IMR-90 (cell line): Measurements from ENCODE around the gene PTGES. TPM values are rescaled to one million over a fixed set of nuclear protein-coding genes. Genes with fewer than 3 reads are reported as not detected.

Source experiments
- ATAC-seq: fragments of 200-7000 bp; cut with Tn5 transposase; 2 replicates; pipeline ENCODE4 v1.9.1; 2020; ENCODE audit warnings: low read depth, mild to moderate bottlenecking, moderate library complexity
- BruUV-seq: library from RNA; stranded (reverse); fragments of 400-500 nt; replicated peaks from 2 replicates; lab custom pipeline; 2021; lab: Mats Ljungman, UMichigan
- CTCF ChIA-PET: fragments of 300-600 bp; formaldehyde crosslinking; extraction: SDS; loops from one replicate; lab custom pipeline; 2021; ENCODE audit warnings: antibody characterized with exemption; lab: Yijun Ruan, JAX
- POLR2A ChIA-PET: fragments of 300-600 bp; sonication (Branson Sonifier 250); formaldehyde crosslinking; loops from one replicate; lab custom pipeline; 2022; ENCODE audit warnings: antibody characterized with exemption; ENCODE audit not compliant: unreplicated experiment; lab: Charles Lee
- DNase-seq: peaks from one replicate; pipeline ENCODE4 v3.0.0; 2013
- H2AFZ ChIP-seq: replicated peaks from 2 replicates; pipeline ENCODE3; 2013; ENCODE audit warnings: low read length, mild to moderate bottlenecking; ENCODE audit not compliant: poor library complexity
- H2AK5ac ChIP-seq: 2 replicates; pipeline ENCODE4 v1.6.1; 2013; ENCODE audit warnings: low read depth, low read length, inconsistent platforms
- H2AK9ac ChIP-seq: replicated peaks from 2 replicates; pipeline ENCODE3; 2013; ENCODE audit warnings: mild to moderate bottlenecking, low read depth, low read length, moderate library complexity; ENCODE audit not compliant: poor library complexity
- H2BK120ac ChIP-seq: 2 replicates; pipeline ENCODE4 v1.6.1; 2013; ENCODE audit warnings: low read depth, low read length, inconsistent platforms
- H2BK15ac ChIP-seq: 3 replicates; pipeline ENCODE4 v1.6.1; 2013; ENCODE audit warnings: low read depth, low read length, inconsistent platforms
- H2BK20ac ChIP-seq: 2 replicates; pipeline ENCODE4 v1.6.1; 2013; ENCODE audit warnings: low read depth, mild to moderate bottlenecking, inconsistent platforms, low read length, moderate library complexity
- H2BK5ac ChIP-seq: 2 replicates; pipeline ENCODE4 v1.6.1; 2013; ENCODE audit warnings: mild to moderate bottlenecking, low read depth, low read length, inconsistent platforms; ENCODE audit not compliant: poor library complexity, severe bottlenecking
- H3K14ac ChIP-seq: replicated peaks from 2 replicates; pipeline ENCODE4 v1.6.1; 2013; ENCODE audit warnings: low read depth, low read length, inconsistent platforms
- H3K18ac ChIP-seq: 2 replicates; pipeline ENCODE4 v1.6.1; 2013; ENCODE audit warnings: low read depth, low read length, control low read depth
- H3K23ac ChIP-seq: 2 replicates; pipeline ENCODE4 v1.6.1; 2013; ENCODE audit warnings: low read depth, low read length, inconsistent platforms
- H3K27ac ChIP-seq: 2 replicates; pipeline ENCODE4 v1.5.1; 2013; ENCODE audit warnings: mild to moderate bottlenecking, control low read depth, low read length; ENCODE audit not compliant: insufficient read depth
- H3K27me3 ChIP-seq: 2 replicates; pipeline ENCODE4 v1.6.1; 2013; ENCODE audit warnings: low read length; ENCODE audit not compliant: control insufficient read depth, insufficient read depth
- H3K36me3 ChIP-seq: 2 replicates; pipeline ENCODE4 v1.6.1; 2013; ENCODE audit warnings: low read length, mixed read lengths; ENCODE audit not compliant: control insufficient read depth, insufficient read depth
- H3K4ac ChIP-seq: 2 replicates; pipeline ENCODE4 v1.6.1; 2013; ENCODE audit warnings: low read depth, low read length, inconsistent platforms
- H3K4me1 ChIP-seq: 2 replicates; pipeline ENCODE4 v1.6.1; 2013; ENCODE audit warnings: low read length, mixed read lengths; ENCODE audit not compliant: control insufficient read depth, insufficient read depth
- H3K4me2 ChIP-seq: 2 replicates; pipeline ENCODE4 v1.6.1; 2013; ENCODE audit warnings: low read depth, mild to moderate bottlenecking, control low read depth, low read length, moderate library complexity
- H3K4me3 ChIP-seq: 2 replicates; pipeline ENCODE4 v1.5.1; 2013; ENCODE audit warnings: low read depth, mild to moderate bottlenecking, control low read depth, low read length, moderate library complexity; ENCODE audit not compliant: insufficient read depth
- H3K56ac ChIP-seq: 2 replicates; pipeline ENCODE4 v1.6.1; 2013; ENCODE audit warnings: low read length, inconsistent platforms; ENCODE audit not compliant: insufficient read depth; ENCODE audit errors: extremely low read depth
- H3K79me1 ChIP-seq, 2 experiments: 2 replicates each; pipeline ENCODE4 v1.6.1; 2013; ENCODE audit warnings: low read length in 2 of 2, inconsistent platforms in 1 of 2, low read depth in 1 of 2
- H3K9ac ChIP-seq: 2 replicates; pipeline ENCODE4 v1.6.1; 2013; ENCODE audit warnings: low read depth, low read length, control low read depth
- H3K9me1 ChIP-seq: 2 replicates; pipeline ENCODE4 v1.6.1; 2013; ENCODE audit warnings: low read length, inconsistent platforms; ENCODE audit not compliant: insufficient read depth
- H3K9me3 ChIP-seq: 2 replicates; pipeline ENCODE4 v1.6.1; 2013; ENCODE audit warnings: low read length; ENCODE audit not compliant: control insufficient read depth, insufficient read depth
- H4K20me1 ChIP-seq: 2 replicates; pipeline ENCODE4 v1.6.1; 2013; ENCODE audit warnings: low read length, inconsistent platforms; ENCODE audit not compliant: insufficient read depth
- H4K5ac ChIP-seq: 2 replicates; pipeline ENCODE4 v1.6.1; 2013; ENCODE audit warnings: mild to moderate bottlenecking, low read depth, low read length, control low read depth
- H4K8ac ChIP-seq, 2 experiments: 2 replicates each; pipeline ENCODE4 v1.6.1; 2013; ENCODE audit warnings: low read depth in 2 of 2, low read length in 2 of 2, control low read depth in 1 of 2, inconsistent platforms in 1 of 2
- H4K91ac ChIP-seq: 2 replicates; pipeline ENCODE4 v1.6.1; 2013; ENCODE audit warnings: low read depth, low read length, inconsistent platforms; ENCODE audit not compliant: insufficient read depth
- BHLHE40 ChIP-seq: fragments of 150-350 bp; IDR thresholded peaks from 2 replicates; pipeline ENCODE4 v1.6.1; 2016; ENCODE audit warnings: mild to moderate bottlenecking, low read depth, low read length
- CEBPB ChIP-seq: IDR thresholded peaks from 2 replicates; pipeline ENCODE4 v1.6.1; 2012; ENCODE audit warnings: low read depth, low read length, improper control_type of control experiment
- CHD1 ChIP-seq: IDR thresholded peaks from 2 replicates; pipeline ENCODE4 v1.6.1; 2012; ENCODE audit warnings: low read depth, low read length, improper control_type of control experiment
- CTCF ChIP-seq: conservative IDR thresholded peaks from 2 replicates; pipeline ENCODE4 v1.5.1; 2012; ENCODE audit warnings: mild to moderate bottlenecking, low read depth, low read length, improper control_type of control experiment
- ELK1 ChIP-seq: fragments of 150-350 bp; IDR thresholded peaks from 2 replicates; pipeline ENCODE4 v1.6.1; 2016; ENCODE audit warnings: low read depth, mild to moderate bottlenecking, low read length, moderate library complexity, borderline replicate concordance
- FOS ChIP-seq: fragments of 150-350 bp; IDR thresholded peaks from 2 replicates; pipeline ENCODE4 v1.6.1; 2016; ENCODE audit warnings: low read depth, low read length
- MAFK ChIP-seq: IDR thresholded peaks from 2 replicates; pipeline ENCODE4 v1.6.1; 2012; ENCODE audit warnings: low read depth, low read length, improper control_type of control experiment
- MAZ ChIP-seq: IDR thresholded peaks from 2 replicates; pipeline ENCODE4 v1.6.1; 2012; ENCODE audit warnings: low read depth, mild to moderate bottlenecking, low read length, improper control_type of control experiment, moderate library complexity, borderline replicate concordance
- MXI1 ChIP-seq: IDR thresholded peaks from 2 replicates; pipeline ENCODE4 v1.6.1; 2012; ENCODE audit warnings: low read depth, mild to moderate bottlenecking, low read length, moderate library complexity, borderline replicate concordance
- NFE2L2 ChIP-seq: fragments of 150-350 bp; IDR thresholded peaks from 2 replicates; pipeline ENCODE4 v1.6.1; 2016; ENCODE audit warnings: low read depth, mild to moderate bottlenecking, low read length
- POLR2A ChIP-seq: IDR thresholded peaks from 2 replicates; pipeline ENCODE4 v1.6.1; 2012; ENCODE audit warnings: mild to moderate bottlenecking, low read depth, low read length
- RAD21 ChIP-seq: IDR thresholded peaks from 2 replicates; pipeline ENCODE4 v1.6.1; 2012; ENCODE audit warnings: low read length, improper control_type of control experiment
- RCOR1 ChIP-seq: IDR thresholded peaks from 2 replicates; pipeline ENCODE4 v1.6.1; 2012; ENCODE audit warnings: mild to moderate bottlenecking, low read length, improper control_type of control experiment; ENCODE audit not compliant: insufficient replicate concordance
- RFX5 ChIP-seq: IDR thresholded peaks from 2 replicates; pipeline ENCODE4 v1.8.0; 2012; ENCODE audit warnings: low read depth, mild to moderate bottlenecking, low read length, moderate library complexity
- SMC3 ChIP-seq: fragments of 150-350 bp; IDR thresholded peaks from 2 replicates; pipeline ENCODE4 v1.6.1; 2016; ENCODE audit warnings: low read depth, mild to moderate bottlenecking, antibody characterized with exemption, low read length, moderate library complexity
- USF2 ChIP-seq: fragments of 150-350 bp; IDR thresholded peaks from 2 replicates; pipeline ENCODE4 v1.6.1; 2017; ENCODE audit warnings: mild to moderate bottlenecking, antibody characterized with exemption, low read length, low read depth
- WGBS, 2 experiments: methylation state at CpG; one replicate each; pipeline versions ENCODE4 v1.1.5 to v1.1.7; 2013; ENCODE audit warnings: missing lambda C conversion rate in 2 of 2; ENCODE audit not compliant: insufficient read length in 1 of 2; ENCODE audit errors: extremely low coverage in 2 of 2; 5-methylcytosine and 5-hydroxymethylcytosine counted together
- dilution Hi-C: fragments of 300-500 bp; cut with HindIII; formaldehyde crosslinking; loops from one replicate; pipeline ENCODE4 v1.14.3; 2018; ENCODE audit warnings: low sequenced_read_pairs; ENCODE audit not compliant: unreplicated experiment
- in situ Hi-C: fragments of 300-500 bp; cut with MboI; formaldehyde crosslinking; loops from 3 replicates; pipeline ENCODE4 v1.14.3; 2019; ENCODE audit warnings: low sequenced_read_pairs, inconsistent platforms, mixed read lengths
- intact Hi-C: fragments of 100-400 bp; cut with micrococcal nuclease; formaldehyde crosslinking; loops from 2 replicates; pipeline ENCODE4 v1.10.0; 2022
- polyA plus RNA-seq, 3 experiments: library from polyadenylated mRNA; depleted of rRNA; stranded (reverse); fragments of >200 nt; gene quantifications; 2 replicates each; pipeline ENCODE4 v1.2.3, GENCODE V29; 2012; ENCODE audit warnings: low replicate concordance in 1 of 3
- total RNA-seq: library from RNA; depleted of rRNA; stranded (reverse); fragments of >200 nt; gene quantifications from 2 replicates; pipeline ENCODE4 v1.2.3, GENCODE V29; 2012

The PTGES gene
- total and polyA plus RNA-seq, 2 of the 4 experiments (the other 2 are of a cell fraction), result 3.2 to 6.3 TPM

- TF ChIP-seq CHD1, result no peak
- TF ChIP-seq SMC3, result no peak
- no peak for TF ChIP-seq BHLHE40
- TF ChIP-seq USF2, result no peak
- no peak for TF ChIP-seq CTCF
- TF ChIP-seq RFX5, result no peak
- no peak for TF ChIP-seq MXI1
- no peak for TF ChIP-seq MAZ
- TF ChIP-seq RCOR1, result no peak
- no peak for TF ChIP-seq POLR2A
- no peak for TF ChIP-seq FOS
- no peak for TF ChIP-seq RAD21
- no peak for TF ChIP-seq ELK1
- no peak for TF ChIP-seq CEBPB
- TF ChIP-seq NFE2L2, result no peak
- TF ChIP-seq MAFK, result no peak
- in situ Hi-C loops, result no loop called here
- H2AFZ ChIP-seq, result no peak overlapping the region
- peaks cover 7 to 51% of the 10 kb centered on the region in 2 experiments for H3K79me1 ChIP-seq
- no peak overlapping the region for H4K5ac ChIP-seq
- no peak for ATAC-seq
- no peak overlapping the region for H3K4me3 ChIP-seq
- H3K4me1 ChIP-seq, result peaks cover 15% of the 10 kb centered on the region
- dilution Hi-C loops, result no loop called here
- peaks cover 5% of the 10 kb centered on the region; the same call in 1 of the 2 replicates for H4K20me1 ChIP-seq
- DNase-seq, result no peak
- H3K4ac ChIP-seq, result no peak overlapping the region
- POLR2A ChIA-PET, result no interaction called here
- no peak overlapping the region for H2BK120ac ChIP-seq
- CTCF ChIA-PET, result interaction anchor here (2.1 kb wide), 1 partner anchor 8 kb away, joined by 8 read pairs; no protein-coding TSS in a partner anchor
- no peak overlapping the region for H2BK15ac ChIP-seq
- H3K18ac ChIP-seq, result no peak overlapping the region
- H3K9me1 ChIP-seq, result peaks cover 16% of the 10 kb centered on the region
- H3K27ac ChIP-seq, result no peak overlapping the region
- no peak overlapping the region for H2AK9ac ChIP-seq
- no peak overlapping the region for H2AK5ac ChIP-seq
- H3K56ac ChIP-seq, result no peak overlapping the region
- no peaks in the 10 kb centered on the region for H3K9me3 ChIP-seq
- H3K9ac ChIP-seq, result no peak overlapping the region
- no peak overlapping the region for H3K4me2 ChIP-seq
- no peak overlapping the region for H3K23ac ChIP-seq
- H3K27me3 ChIP-seq, result no peaks in the 10 kb centered on the region
- no peak overlapping the region for H3K14ac ChIP-seq
- no peak overlapping the region for H2BK20ac ChIP-seq
- intact Hi-C loops, result no loop called here
- H3K36me3 ChIP-seq, result peaks cover 33% of the 10 kb centered on the region
- H4K91ac ChIP-seq, result no peak overlapping the region
- 87% methylated on average over 21 of the region's 38 CpGs; no CpG with 5 or more reads in 1 of the 2 experiments for WGBS, 2 experiments
- no TSS peak for BruUV-seq
- no peak overlapping the region for H2BK5ac ChIP-seq
- H4K8ac ChIP-seq, result no peak overlapping the region
Observed at GRCh38 chr9:129719135-129719534, 33.7 kb downstream of the PTGES start.
